Diencephalon (tissue), 1 donor: ENCODE data around the gene APOO. TPM values are rescaled to one million over a fixed set of nuclear protein-coding genes. Genes with fewer than 3 reads are reported as not detected.

Source experiments
- total RNA-seq: library from RNA; depleted of rRNA; stranded (reverse); fragments of >200 nt; gene quantifications from one replicate; pipeline ENCODE4 v1.2.3, GENCODE V29; 2014

APOO gene
- total RNA-seq: 33.0 TPM

GRCh38 chrX:23907498-23908218, at the start of gene APOO, which contains the start of gene CXorf58:
Gene APOO (minus strand): TSS chrX:23907938. CDS start chrX:23907702, 236 bp downstream.
Gene CXorf58 (plus strand): TSS chrX:23908006. CDS start chrX:23910303, 2,297 bp downstream.

Other genes starting within 250 kb of the APOO start
- gene PRDX4, start 240.4 kb downstream of the APOO start, total RNA-seq: 52.4 TPM
- gene ACOT9, start 164.7 kb downstream of the APOO start, total RNA-seq: 32.3 TPM
- 64.8 TPM for gene SAT1, start 124.8 kb downstream of the APOO start, total RNA-seq
- gene CXorf58, start 68 bp upstream of the APOO start, total RNA-seq: 0.23 TPM
- gene KLHL15, start 119.2 kb upstream of the APOO start, total RNA-seq: 30.2 TPM
- gene EIF2S3, start 147.0 kb upstream of the APOO start, total RNA-seq: 160 TPM
- 57.4 TPM for gene ZFX, start 241.8 kb upstream of the APOO start, total RNA-seq